Large intestine (tissue), 3 donors: Measurements from ENCODE around the gene HNRNPA0. TPM values are rescaled to one million over a fixed set of nuclear protein-coding genes. Genes with fewer than 3 reads are reported as not detected.

Source experiments
- DNase-seq, 2 donors: peaks; one replicate each; pipeline versions ENCODE4 v3.0.0 to v3.0.0-alpha.2; 2013
- H3K27ac ChIP-seq: one replicate; pipeline ENCODE4 v1.5.1; 2013; ENCODE audit warnings: low read length
- H3K27me3 ChIP-seq: 2 replicates; pipeline ENCODE4 v1.6.1; 2013; ENCODE audit warnings: low read length; ENCODE audit not compliant: control insufficient read depth, insufficient read depth
- H3K36me3 ChIP-seq: 2 replicates; pipeline ENCODE4 v1.6.1; 2013; ENCODE audit warnings: low read length; ENCODE audit not compliant: control insufficient read depth, insufficient read depth
- H3K4me1 ChIP-seq: one replicate; pipeline ENCODE4 v1.6.1; 2013; ENCODE audit warnings: low read length; ENCODE audit not compliant: control insufficient read depth, insufficient read depth
- H3K4me3 ChIP-seq: one replicate; pipeline ENCODE4 v1.5.1; 2013; ENCODE audit warnings: low read length
- H3K9me3 ChIP-seq: one replicate; pipeline ENCODE4 v1.6.1; 2013; ENCODE audit warnings: mild to moderate bottlenecking, low read depth, low read length, moderate library complexity; ENCODE audit not compliant: control insufficient read depth
- WGBS: methylation state at CpG from one replicate; pipeline ENCODE4 v1.1.5; 2013; ENCODE audit warnings: low lambda C conversion rate; ENCODE audit not compliant: insufficient coverage; 5-methylcytosine and 5-hydroxymethylcytosine counted together
- polyA plus RNA-seq: library from polyadenylated mRNA; unstranded; fragments of 120-200 nt; gene quantifications from one replicate; pipeline ENCODE4 v1.2.1, GENCODE V29; 2013

HNRNPA0 gene
- polyA plus RNA-seq, 1 donor = 42.6 TPM

GRCh38 chr5:137738947-137739346 is 15.2 kb downstream of the HNRNPA0 start:
- WGBS = no CpG with 5 or more reads among the region's 3 CpGs
- Histone ChIP-seq H3K36me3 (no peaks in the 10 kb centered on the region), H3K4me3 (no peak overlapping the region), H3K9me3 (no peaks in the 10 kb centered on the region), H3K27ac (no peak overlapping the region), H3K27me3 (no peaks in the 10 kb centered on the region), H3K4me1 (no peaks in the 10 kb centered on the region)
- no peak for DNase-seq

- WGBS = 100% methylated on average over 2 of the region's 5 CpGs
- no peak for DNase-seq
- Histone ChIP-seq H3K27ac (no peak overlapping the region), H3K4me3 (no peak overlapping the region), H3K4me1 (no peaks in the 10 kb centered on the region), H3K9me3 (no peaks in the 10 kb centered on the region), H3K36me3 (no peaks in the 10 kb centered on the region), H3K27me3 (no peaks in the 10 kb centered on the region)
Measured at GRCh38 chr5:137737349-137738131, 16.6 kb downstream of the HNRNPA0 start.

GRCh38 chr5:137736496-137736895 is 17.7 kb downstream of the HNRNPA0 start:
- no peaks in the 10 kb centered on the region for H3K4me1 ChIP-seq
- H3K9me3 ChIP-seq = no peaks in the 10 kb centered on the region
- H3K27me3 ChIP-seq = no peaks in the 10 kb centered on the region
- H3K36me3 ChIP-seq = no peaks in the 10 kb centered on the region
- WGBS = 83% methylated on average over 1 of the region's 1 CpG
- H3K27ac ChIP-seq = no peak overlapping the region
- no peak for DNase-seq
- no peak overlapping the region for H3K4me3 ChIP-seq

- peak; percentile 33 to 72 for DNase-seq
- no CpG with 5 or more reads among the region's 12 CpGs for WGBS
- Histone ChIP-seq H3K9me3 (no peaks in the 10 kb centered on the region), H3K4me1 (no peaks in the 10 kb centered on the region), H3K4me3 (peak within 1 kb of the TSS; percentile 62), H3K27ac (peak within 1 kb of the TSS; percentile 66), H3K27me3 (no peaks in the 10 kb centered on the region), H3K36me3 (no peaks in the 10 kb centered on the region)
Measured at GRCh38 chr5:137735555-137736284, 18.4 kb downstream of the HNRNPA0 start, which contains the start of gene KLHL3. KLHL3 (minus strand) TSS chr5:137736089; CDS start chr5:137735646, 443 bp downstream.

GRCh38 chr5:137734962-137735554 is 19.1 kb downstream of the HNRNPA0 start:
- Histone ChIP-seq H3K27ac (peak overlapping the region; percentile 66), H3K27me3 (no peaks in the 10 kb centered on the region), H3K36me3 (no peaks in the 10 kb centered on the region), H3K4me1 (no peaks in the 10 kb centered on the region), H3K4me3 (peak overlapping the region; percentile 62), H3K9me3 (no peaks in the 10 kb centered on the region)
- WGBS = no CpG with 5 or more reads among the region's 14 CpGs
- DNase-seq = peak in 1 of 2 donors; percentile 71

GRCh38 chr5:137734331-137734730 is 19.8 kb downstream of the HNRNPA0 start:
- H3K27me3 ChIP-seq = no peaks in the 10 kb centered on the region
- peak overlapping the region; percentile 62 for H3K4me3 ChIP-seq
- H3K36me3 ChIP-seq = no peaks in the 10 kb centered on the region
- WGBS = no CpG with 5 or more reads among the region's 2 CpGs
- H3K4me1 ChIP-seq = no peaks in the 10 kb centered on the region
- peak in 1 of 2 donors; percentile 17 for DNase-seq
- no peaks in the 10 kb centered on the region for H3K9me3 ChIP-seq
- no peak overlapping the region for H3K27ac ChIP-seq

GRCh38 chr5:137733922-137734321 is 20.2 kb downstream of the HNRNPA0 start:
- WGBS = no CpG with 5 or more reads among the region's 3 CpGs
- DNase-seq = no peak
- H3K27ac ChIP-seq = no peak overlapping the region
- H3K36me3 ChIP-seq = no peaks in the 10 kb centered on the region
- no peaks in the 10 kb centered on the region for H3K4me1 ChIP-seq
- no peak overlapping the region for H3K4me3 ChIP-seq
- no peaks in the 10 kb centered on the region for H3K9me3 ChIP-seq
- H3K27me3 ChIP-seq = no peaks in the 10 kb centered on the region

GRCh38 chr5:137733006-137733405 is 21.2 kb downstream of the HNRNPA0 start:
- Histone ChIP-seq H3K4me1 (no peaks in the 10 kb centered on the region), H3K27me3 (no peaks in the 10 kb centered on the region), H3K4me3 (no peak overlapping the region), H3K9me3 (no peaks in the 10 kb centered on the region), H3K36me3 (no peaks in the 10 kb centered on the region), H3K27ac (no peak overlapping the region)
- no CpG with 5 or more reads among the region's 3 CpGs for WGBS
- DNase-seq = no peak

- no peaks in the 10 kb centered on the region for H3K9me3 ChIP-seq
- H3K4me1 ChIP-seq = no peaks in the 10 kb centered on the region
- DNase-seq = no peak
- H3K27me3 ChIP-seq = no peaks in the 10 kb centered on the region
- no peak overlapping the region for H3K27ac ChIP-seq
- no peak overlapping the region for H3K4me3 ChIP-seq
- H3K36me3 ChIP-seq = no peaks in the 10 kb centered on the region
- 100% methylated on average over 1 of the region's 3 CpGs for WGBS
Measured at GRCh38 chr5:137731176-137731575, 23.0 kb downstream of the HNRNPA0 start.

- H3K4me3 ChIP-seq = no peak overlapping the region
- no peak for DNase-seq
- H3K36me3 ChIP-seq = no peaks in the 10 kb centered on the region
- H3K9me3 ChIP-seq = no peaks in the 10 kb centered on the region
- no peaks in the 10 kb centered on the region for H3K4me1 ChIP-seq
- H3K27ac ChIP-seq = no peak overlapping the region
- H3K27me3 ChIP-seq = no peaks in the 10 kb centered on the region
Measured at GRCh38 chr5:137730336-137730735, 23.8 kb downstream of the HNRNPA0 start.
